ENCODE data around the gene CYB561A3.

CYB561A3 gene

DNA sequence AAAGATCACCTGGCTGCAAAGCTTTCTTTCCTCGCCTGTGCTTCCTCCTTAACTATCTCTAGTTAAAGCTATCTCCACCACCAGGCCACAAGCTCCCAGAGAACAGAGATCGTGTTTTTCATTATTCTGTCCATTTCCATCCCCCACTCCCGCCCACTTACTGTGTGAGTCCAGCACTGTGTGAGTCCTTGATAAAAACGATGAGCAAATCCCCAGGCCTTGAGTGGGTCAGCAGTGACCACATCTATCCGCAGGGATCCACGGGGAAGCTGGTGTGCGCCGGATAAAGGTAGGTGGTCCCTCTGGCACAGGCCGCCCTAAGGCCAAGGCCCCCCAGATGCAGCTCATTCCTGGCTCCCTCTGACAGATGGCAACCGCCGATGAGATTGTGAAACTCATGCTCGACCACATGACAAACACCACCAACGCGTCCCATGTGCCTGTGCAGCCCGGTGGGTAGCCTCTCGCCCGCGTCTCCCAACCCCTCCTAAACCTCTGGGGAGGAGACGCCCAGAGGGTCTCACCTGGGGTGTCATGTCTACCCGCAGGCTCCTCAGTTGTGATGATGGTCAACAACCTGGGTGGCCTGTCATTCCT lies 19.4 kb downstream of the CYB561A3 start:
- no peak for DNase-seq

DNA sequence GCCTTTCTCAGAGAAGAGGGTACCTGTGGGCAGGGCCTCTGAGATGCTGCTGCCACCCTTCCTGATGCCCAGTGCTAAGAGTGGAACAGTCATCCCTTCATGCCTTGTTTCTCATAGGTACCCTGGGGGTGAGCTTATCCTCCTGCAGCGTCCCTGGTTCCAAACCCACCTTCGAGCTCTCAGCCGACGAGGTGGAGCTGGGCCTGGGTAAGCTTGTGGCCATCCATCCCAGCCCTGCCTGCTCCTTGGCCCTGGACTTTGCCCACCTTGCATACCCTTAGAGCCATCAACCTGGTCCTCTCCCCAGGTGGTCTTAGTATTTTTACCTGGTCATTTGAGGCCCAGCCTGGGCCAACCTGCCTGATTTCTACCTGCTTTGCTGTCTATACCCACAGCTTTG lies 20.0 kb downstream of the CYB561A3 start:
- no peak for DNase-seq

DNA sequence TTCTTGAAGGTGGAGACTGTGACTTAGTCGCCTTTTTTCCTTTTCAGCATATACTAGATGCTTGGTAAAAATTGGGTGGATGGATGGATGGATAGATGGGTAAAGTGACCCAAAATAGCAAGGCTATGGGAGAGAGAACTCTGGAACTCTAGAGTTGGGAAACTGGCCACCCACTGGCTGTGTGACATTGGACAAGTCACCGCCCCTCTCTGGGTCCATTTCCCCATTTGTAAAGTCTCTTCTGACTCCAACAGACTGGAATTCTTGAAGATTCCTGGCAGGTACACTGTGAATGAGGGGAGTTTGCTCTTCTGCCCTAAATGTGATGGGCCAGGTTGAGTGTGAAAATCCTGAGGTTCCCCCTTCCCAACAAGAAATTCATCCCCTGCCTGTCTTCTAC lies 20.7 kb downstream of the CYB561A3 start:
- no peak for DNase-seq

DNA sequence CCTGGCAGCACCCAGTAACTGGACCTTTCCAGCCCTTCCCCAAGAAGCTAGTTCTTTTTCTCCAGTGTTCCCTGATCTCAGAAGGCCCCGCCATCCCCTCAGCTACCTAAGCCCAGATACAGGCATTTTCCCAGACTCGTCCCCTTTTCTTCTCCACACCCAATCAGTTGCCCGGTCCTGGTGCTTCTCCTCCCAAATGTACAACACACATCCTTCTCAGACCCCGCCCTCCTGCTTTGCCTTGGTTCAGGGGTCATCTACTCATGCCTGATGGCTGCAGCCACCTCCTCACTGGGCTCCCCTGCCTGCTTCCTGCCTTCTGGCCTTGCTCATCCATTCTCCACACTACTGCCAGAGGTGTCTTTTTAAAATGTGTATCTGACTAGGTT lies 22.2 kb downstream of the CYB561A3 start:
- no peak for DNase-seq

DNA sequence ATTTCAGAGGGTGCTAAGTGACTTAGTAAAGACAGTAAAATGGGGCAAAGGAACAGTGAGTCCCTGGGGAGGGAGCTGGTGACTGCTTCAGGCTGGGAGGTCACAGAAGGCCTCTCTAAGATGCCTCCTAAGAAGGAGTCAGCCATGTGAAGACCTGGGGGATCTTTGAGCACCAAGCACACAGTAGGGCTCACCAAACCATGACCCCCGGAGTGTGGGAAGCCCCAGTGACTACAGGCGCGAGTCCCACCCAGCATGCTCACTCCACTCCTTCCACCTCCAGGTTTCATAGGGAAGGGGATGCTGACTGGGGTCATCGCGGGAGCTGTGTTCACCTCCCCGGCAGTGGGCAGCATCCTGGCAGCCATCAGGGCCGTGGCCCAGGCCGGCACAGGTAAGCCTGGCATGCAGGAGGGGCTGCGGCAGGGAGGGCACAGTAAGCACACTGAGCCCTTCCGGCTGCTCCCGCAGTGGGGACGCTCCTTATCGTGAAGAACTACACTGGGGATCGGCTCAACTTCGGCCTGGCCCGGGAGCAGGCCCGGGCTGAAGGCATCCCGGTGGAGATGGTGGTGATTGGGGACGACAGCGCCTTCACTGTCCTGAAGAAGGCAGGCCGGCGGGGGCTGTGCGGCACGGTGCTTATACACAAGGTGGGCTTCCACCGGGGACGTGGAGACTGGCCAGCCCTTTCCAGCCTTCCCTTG lies 22.7 kb downstream of the CYB561A3 start:
- DNase-seq, result no peak

DNA sequence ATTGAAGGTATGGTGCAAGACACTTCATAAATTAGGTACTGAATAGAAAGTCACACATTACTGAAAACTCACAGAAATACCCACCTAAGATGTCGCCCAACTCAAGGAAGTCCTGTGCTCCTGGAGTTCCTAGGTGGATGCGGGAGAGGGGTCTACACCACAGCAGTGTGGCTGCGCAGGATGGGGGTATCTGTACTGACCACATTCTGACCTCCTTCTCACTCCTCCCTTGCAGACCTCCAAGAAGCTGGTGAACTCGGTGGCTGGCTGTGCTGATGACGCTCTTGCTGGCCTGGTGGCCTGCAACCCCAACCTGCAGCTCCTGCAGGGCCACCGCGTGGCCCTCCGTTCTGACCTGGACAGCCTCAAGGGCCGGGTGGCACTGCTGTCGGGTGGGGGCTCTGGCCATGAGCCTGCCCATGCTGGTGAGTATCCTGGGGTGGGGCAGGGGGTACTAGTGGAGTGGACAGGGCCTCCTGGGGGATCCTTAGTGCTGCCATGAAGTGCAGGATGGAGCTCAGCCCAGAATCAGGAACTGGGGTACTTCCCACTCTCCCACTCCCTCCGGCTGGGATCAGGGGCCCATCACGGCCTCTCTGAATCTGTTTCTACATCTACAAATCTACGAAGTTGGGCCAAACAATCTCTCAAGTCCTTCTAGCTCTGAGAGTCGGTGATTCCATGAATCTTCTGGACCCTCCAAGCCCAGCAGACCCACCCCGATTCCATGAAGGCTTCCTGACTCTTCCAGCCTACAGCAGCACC lies 23.8 kb downstream of the CYB561A3 start:
- no peak for DNase-seq

DNA sequence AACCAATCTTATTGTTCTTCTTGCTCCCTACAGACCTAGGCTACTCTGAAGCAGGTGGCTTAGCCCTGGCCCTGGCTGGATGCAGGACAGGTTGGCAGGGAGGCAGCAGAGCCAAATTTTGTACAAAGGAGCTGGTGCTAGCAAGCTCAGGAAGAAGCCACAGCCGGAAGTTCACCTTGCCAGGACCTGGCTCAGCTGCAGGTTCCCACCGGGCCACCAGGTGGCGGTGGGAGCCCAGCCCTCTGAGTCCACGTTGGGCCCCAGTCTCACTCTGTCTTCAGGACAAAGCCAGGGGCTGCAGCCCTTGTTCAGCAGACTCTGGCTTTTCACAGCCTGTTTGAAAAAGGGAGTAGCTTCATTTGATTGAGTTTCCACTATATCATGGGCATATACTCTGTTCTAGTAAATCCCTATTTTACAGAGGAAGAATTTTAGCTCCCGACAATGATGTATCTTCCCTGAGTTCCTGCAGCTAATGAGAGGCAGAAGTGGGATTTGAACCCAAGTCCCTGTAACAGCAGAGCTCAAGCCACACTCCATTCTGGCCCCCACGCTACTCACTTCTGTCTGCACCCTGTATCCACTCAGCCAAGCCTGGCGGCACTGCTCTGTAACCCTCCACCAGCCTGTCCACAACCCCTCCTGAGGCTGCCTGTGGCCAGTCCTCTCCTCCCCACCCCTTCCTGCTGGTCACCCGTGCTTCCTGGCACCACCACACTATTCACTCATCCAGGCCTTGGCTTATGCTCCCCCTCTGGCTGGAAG lies 25.3 kb downstream of the CYB561A3 start:
- DNase-seq, result peak; percentile 83

DNA sequence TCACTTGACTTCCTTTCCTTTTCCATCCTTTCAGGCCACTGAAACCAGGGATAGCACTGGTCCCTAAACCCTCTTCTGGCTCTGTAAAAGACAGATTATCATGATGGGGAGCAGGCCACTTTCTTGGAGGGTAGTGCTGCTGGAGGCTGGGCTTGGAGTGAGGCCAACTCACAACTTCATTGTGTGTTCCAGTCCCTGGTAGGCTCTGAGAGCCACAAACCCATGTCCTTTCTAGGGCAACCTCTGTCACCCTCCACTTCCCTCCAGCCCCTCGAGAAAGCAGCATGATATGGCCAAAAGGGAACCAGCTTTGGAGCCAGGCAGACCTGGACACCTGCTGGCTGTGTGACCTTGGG lies 26.3 kb downstream of the CYB561A3 start:
- no peak for DNase-seq

DNA sequence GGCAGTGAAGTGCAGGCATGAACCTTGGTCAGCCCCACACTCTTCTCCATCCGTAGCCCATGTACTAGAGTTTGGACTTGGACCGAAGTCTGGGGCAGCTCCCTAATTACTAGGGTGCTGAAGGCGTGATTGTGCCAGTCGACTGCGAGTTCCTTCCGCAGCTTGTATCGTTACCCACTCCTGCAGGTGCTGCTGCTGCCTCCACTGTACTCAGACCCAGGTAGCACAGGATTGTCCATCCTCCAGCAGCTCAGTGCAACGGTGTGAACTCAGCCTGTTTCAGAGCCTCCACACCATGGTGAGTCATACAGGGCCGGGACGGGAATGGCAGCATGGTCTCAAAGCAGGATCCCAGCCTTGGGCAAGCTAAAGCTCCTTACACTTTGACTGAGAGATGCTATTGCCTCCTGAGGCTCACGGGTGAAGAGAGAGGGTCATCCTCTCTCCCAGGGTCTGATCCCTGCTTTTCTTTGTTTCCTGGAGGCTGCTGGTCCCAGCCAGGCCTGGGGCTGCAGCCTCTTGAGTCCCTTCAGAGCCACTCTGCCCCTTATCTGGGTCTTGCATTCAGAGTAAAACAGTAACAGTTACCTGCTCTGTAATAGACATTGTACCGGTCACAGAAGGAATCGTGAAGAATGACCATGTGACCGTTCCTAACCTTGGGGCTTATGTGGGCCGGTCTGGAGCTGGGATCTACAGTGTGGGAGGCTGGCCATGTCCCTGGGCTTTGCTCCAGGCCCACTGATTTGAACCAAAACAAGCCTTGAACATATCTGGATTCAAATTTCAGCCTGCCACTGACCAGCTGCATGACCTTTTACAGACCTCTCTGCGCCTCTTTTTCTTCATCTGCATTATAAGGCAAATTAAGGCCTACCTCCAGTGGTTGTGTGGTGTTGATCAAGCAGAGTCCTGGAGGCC lies 27.0 kb downstream of the CYB561A3 start:
- no peak for DNase-seq

DNA sequence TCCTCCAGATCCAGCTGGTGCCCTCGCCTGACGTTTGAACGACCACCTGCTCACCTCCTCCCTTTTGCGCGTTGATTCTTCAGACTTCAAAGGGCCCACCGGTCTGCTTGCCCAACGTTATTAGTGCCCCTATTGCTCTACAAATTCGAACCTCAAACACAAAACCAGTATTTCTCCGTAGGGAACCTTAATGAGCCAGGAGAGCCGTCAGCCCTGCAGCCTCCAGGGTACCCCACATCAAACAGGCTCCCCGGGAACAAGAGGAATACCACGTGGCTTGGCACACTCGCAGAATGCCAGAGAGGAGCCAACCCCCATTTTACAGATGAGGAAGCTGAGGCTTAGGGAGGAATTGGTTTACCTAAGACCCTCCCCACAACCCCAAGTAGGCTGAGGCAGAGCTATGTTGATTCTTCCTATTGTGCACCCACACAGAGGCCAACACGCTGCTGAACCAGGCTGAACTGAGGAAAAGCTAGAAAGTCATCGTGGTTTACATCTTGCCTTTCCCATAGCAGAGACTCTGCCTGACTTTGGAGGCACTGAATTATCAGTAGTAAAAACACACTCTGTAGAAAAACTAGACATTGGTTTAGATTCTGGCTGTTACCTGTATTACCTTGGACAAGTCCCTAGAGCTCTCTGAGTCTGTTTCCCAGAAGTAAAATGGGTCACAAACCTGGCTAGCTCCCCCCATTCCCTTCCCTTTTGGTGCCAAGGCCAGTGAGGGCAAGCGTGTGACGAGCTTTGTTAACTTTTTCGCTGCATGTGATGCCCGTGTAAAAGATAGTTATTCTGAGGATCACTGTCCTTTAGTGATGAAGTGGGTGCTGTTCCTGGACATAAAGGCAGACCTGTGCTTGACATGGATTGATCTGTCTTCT lies 27.9 kb downstream of the CYB561A3 start:
- no peak for DNase-seq

DNA sequence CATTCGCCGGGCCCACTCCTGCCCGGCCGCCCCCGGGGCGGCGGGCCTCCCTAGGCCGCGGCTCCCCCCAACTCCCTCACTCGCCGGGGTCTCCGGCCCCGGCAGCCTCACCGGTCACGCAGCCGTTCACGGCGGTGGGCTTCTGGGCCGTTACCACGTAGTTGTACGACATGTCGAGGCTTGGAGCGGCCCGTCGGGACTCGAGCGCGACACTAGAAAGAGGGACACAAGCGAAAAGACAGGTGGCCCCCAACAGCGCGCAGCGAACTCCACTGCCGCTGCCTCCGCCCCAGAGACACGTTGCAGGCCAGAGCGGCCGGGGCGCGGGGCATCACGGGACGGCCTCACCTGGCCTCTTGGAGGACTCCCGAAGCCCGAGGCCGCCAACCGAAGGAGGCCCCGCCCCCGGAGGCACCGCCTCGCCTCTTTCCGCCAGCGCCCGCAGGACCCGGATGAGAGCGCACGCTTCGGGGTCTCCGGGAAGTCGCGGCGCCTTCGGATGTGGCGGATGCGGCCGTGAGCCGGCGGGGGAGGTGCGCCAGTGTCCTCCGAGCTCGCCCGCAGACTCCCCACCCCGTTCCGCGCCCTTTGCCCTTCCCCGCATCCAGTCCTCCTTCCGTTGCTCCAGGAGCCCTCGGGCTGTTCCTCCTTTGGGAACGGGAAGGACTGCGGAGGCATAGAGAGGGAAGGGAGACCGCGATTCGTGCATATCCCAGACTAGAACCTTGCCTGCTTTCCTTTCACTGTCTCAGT lies 28.7 kb downstream of the CYB561A3 start, which contains the start of the genes DDB1 and TKFC:
Gene DDB1, minus strand, starts transcription at position 309 of the 753 bp plus-strand sequence. Its CDS starts 137 bp downstream, at position 172.
Gene TKFC, plus strand, starts transcription at position 432 of the 753 bp plus-strand sequence. CDS start 1,501 bp downstream, outside the sequence.
- peak; percentile 98 for DNase-seq

DNA sequence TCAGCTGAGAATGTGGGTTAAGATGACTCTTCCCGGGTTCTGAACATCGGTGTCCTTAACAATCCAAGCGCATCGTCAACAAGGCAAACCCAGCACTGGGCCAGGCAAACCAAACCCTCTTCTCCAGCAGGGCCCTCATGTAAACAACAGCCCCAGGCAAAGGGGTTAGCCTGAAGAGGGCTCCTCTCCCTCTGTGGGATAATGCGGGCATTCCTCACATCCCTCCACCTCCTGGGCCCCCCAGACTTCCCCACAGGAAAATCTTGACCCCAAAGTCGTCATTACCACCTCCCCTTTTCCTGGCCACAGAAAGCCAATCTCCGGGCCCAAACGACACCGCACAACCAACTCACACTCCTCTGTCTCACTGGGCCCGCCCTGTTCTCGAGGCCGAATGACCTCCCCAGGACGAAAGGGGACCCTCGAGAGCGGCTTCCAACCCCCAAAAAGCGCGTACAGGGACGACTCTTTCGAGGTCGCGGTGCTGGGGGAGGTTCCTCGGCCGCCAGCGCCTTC lies 29.3 kb downstream of the CYB561A3 start:
- DNase-seq, result no peak

DNA sequence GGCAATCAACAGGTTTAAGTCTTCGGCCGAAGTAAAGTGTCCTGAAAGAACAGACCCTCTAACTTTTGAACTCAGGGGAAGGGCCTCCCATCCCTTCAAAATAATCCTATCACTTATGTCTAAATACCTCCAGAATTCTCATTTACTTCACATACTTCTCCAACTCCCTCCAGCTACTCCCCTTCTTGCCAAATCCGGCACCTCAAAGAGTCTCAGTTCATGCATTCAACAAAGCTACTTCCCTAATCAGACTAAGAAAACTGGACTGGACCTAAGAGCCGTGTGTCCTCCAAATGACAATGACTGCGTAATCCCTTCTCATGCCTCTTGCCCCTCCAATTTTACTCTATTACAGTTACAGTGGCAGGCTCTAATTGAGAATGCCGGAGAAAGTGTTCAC lies 30.0 kb downstream of the CYB561A3 start:
- no peak for DNase-seq

DNA sequence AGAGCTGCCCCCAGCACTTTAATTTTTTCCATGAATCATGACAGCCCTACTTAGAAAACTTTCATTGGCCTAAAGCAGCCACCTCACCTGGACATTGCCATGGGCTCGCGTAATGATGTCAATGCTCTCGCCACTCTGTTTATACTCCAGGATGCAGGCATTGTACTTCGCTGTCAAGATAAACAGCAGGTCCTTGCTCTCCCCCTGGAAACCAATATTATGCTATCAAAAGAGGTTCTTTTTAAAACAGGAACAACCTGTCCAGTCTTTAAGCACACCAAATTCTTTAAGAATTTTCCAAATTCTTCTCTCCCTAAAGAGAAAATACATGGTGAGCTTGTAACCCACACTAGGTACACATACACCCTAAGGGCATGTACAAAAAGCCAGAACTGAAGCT lies 31.8 kb downstream of the CYB561A3 start:
- DNase-seq, result no peak

DNA sequence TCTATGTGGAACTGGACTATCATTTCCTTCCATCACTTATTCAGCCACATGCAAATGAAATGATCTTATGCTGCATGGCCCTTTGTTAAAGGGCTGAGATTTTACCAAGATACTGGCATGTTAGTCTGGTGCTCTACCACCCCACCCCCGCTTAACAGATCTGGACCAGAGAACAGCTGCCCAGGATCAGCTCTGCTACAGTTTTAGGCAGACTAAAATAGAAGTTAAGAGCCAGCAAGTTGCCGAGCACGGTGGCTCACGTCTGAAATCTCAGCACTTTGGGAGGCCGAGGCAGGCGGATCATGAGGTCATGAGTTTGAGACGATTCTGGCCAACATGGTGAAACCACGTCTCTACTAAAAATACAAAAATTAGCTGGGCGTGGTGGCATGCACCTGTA lies 33.3 kb downstream of the CYB561A3 start:
- DNase-seq, result no peak

DNA sequence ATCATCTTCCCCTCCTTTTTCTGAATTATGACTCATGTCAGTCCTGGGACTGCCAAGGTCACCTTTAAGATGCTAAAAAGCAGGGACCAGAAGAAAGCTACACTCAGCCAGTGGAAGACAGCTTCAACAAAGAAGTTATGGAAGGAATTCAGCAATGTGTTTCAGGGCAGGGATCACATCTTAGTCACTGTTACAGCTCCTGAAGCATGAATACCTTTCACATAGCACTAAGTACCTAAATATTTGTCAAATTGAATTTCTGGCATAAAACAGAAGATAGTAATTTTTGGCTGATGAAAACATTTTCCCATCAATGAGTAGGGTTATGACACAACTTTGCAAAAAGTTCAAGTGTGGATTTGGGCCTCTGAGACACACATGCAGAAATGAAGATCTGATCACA lies 34.0 kb downstream of the CYB561A3 start:
- DNase-seq, result no peak

DNA sequence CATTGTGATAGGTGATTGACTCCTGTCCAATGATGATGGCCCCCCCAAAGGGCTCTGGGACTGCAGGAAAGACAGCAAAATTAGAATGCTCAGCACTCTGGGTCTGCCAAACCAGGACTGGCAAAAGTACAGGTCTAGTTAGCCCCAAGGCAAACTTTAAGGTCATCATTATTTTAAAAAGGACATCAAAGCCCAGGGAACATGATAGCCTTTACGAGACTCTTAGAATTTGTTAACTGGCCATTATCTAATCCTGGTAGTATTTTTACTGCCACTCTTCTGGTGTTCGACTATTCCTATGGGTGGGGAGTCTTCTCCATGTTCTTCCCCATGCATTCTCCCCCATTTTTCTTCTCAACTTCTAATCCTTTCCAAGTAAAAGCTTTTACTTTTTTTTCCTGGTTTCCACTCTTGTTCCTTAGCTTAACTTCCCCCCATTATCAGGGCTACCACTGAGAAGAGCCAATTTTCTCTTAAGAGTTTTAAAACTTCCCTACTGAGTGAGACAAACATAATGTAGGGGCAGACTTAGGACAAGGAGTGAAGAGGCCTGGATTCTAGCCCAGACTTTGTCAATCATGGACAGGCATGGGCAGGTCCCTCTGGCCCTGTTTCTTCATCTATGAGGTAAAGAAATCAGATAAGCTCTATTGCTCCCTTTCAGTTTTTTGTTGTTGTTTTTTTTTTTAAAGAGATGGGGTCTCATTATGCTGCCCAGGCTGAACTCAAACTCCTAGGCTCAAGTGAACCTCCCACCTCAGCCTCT lies 35.9 kb downstream of the CYB561A3 start:
- DNase-seq, result no peak

DNA sequence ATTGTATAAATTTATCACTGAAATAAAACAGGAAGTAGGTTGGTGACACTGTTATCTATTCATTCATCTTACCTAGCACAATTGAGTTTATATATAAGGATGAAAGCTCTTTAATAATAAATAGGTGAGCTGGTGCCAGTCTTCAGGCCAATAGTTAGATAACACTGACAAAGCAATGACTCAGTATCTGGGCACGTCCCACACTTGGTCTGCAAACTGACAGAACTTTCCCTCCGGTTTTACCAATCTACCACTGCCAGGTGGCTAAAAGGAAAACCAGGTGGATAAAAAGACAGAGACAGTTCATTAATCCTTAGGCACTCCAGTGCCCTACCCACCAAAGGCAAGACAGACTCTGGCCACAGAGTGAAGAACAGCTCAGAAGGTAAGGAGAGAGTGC lies 46.4 kb downstream of the CYB561A3 start:
- DNase-seq, result no peak

DNA sequence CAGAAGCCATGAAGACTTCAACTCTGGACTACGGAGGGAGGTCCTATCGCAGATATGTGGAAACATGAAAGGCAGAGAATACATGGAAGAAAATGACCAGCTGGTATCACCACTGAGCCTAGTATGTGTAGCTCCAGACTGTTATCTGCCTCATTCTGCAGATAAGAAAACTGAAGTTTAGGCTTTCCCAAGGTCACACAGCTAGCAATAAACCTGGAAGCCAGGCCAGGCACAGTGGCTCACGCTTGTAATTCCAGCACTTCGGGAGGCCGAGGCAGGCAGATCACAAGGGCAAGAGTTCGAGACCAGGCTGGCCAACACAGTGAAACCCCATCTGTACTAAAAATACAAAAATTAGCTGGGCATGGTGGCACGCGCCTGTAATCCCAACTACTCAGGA lies 50.9 kb downstream of the CYB561A3 start:
- no peak for DNase-seq
